Measurements from ENCODE around the gene ERG28. TPM values are rescaled to one million over a fixed set of nuclear protein-coding genes. Genes with fewer than 3 reads are reported as not detected.
A peak's percentile ranks its signal among the peaks of the same experiment; 100 is the strongest.

Gene ERG28
- total RNA-seq, 1 donor from 2014 or later, result 36.1 TPM

DNA sequence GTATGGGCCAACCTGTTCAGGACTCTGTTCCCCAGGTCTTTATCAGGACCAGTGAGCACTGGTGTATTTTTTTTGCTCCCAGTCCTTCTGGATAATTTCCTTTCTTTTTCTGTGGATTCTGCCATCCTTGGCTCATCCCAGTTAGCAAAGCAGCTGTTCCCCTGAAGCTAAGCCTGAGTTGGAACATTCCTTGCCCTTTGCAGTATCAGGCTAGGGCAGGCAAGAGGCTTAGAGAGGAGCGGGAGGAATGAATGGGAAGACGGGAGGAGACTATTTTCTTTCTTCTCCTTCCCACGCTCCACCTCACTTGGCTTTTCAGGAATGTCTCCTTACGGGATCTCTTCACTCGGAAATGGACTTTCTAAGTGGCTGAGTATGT, 29.2 kb downstream of the ERG28 start:
- TF ChIP-seq CTCF (IDR thresholded peaks at IDR 0.05), result no peak
- no peak overlapping the region for H3K27ac ChIP-seq
- H3K27me3 ChIP-seq, result no peaks in the 10 kb centered on the region
- DNase-seq, result no peak
- H3K4me3 ChIP-seq, result no peak overlapping the region
- no peaks in the 10 kb centered on the region for H3K4me1 ChIP-seq
- no peaks in the 10 kb centered on the region for H3K9me3 ChIP-seq
- intact Hi-C loops (cut with DNase I), result no loop called here
- peak; percentile 6 for ATAC-seq
- H3K36me3 ChIP-seq, result no peaks in the 10 kb centered on the region

- no peak overlapping the region for H3K27ac ChIP-seq
- DNase-seq (no peak), ATAC-seq (peak; percentile 19)
- TF ChIP-seq CTCF (IDR thresholded peaks at IDR 0.05), result no peak
- H3K36me3 ChIP-seq, result no peaks in the 10 kb centered on the region
- H3K9me3 ChIP-seq, result no peaks in the 10 kb centered on the region
- no peak overlapping the region for H3K4me3 ChIP-seq
- no peaks in the 10 kb centered on the region for H3K4me1 ChIP-seq
- intact Hi-C loops (cut with DNase I), result no loop called here
- no peaks in the 10 kb centered on the region for H3K27me3 ChIP-seq
These were observed 29.8 kb downstream of the ERG28 start for GRCh38 chr14:75630695-75631452.

DNA sequence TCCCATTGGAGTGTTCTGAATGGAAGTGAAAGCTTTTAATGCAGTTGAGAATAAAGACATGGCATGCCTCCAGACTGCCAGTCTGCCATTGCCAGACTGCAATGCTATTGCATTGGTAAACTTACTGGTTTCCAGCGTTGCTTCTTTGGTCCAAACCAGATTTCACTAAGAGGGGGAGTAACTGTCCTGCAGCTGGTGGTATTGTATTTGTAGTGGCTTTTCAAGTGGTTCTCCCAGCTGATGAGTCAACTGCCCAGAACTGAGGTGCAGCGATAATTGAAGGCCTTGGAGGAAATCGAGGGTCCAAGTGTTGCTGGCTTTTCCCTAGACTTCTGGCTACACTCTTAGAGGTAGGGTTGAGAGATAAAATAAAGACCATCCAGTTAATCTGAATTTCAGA, 31.9 kb downstream of the ERG28 start:
- DNase-seq (no peak), ATAC-seq (no peak)
- Histone ChIP-seq H3K4me1 (no peaks in the 10 kb centered on the region), H3K9me3 (no peaks in the 10 kb centered on the region), H3K27me3 (no peaks in the 10 kb centered on the region), H3K27ac (no peak overlapping the region), H3K4me3 (no peak overlapping the region), H3K36me3 (no peaks in the 10 kb centered on the region)
- intact Hi-C loops (cut with DNase I), result no loop called here
- no peak for TF ChIP-seq CTCF (IDR thresholded peaks at IDR 0.05)

- intact Hi-C loops (cut with DNase I), result no loop called here
- Histone ChIP-seq H3K27ac (no peak overlapping the region), H3K4me1 (no peaks in the 10 kb centered on the region), H3K4me3 (no peak overlapping the region), H3K27me3 (no peaks in the 10 kb centered on the region), H3K36me3 (no peaks in the 10 kb centered on the region), H3K9me3 (no peaks in the 10 kb centered on the region)
- ATAC-seq, result no peak
- no peak for DNase-seq
- no peak for TF ChIP-seq CTCF (IDR thresholded peaks at IDR 0.05)
These were observed 33.3 kb downstream of the ERG28 start for GRCh38 chr14:75627406-75627805.

DNA sequence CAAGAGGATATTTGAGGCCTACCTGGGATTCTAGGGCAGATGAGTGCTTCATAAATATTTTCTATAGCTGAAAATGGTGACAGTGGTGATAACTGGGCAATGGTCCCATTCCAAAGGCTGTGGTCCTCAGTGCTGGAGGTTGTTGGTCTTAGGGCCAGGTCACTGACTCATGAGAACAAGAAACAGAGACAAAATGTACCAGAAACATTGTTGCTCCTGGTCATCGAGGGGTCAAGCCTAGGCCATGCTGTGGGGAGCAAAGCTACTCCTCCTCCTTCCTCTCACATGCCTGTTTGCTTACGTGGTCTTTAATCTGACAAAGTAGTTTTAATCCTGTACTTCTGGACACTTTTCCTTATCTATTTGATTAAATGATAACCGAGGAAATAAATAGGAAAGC, 33.8 kb downstream of the ERG28 start:
- Histone ChIP-seq H3K27ac (no peak overlapping the region), H3K9me3 (no peaks in the 10 kb centered on the region), H3K4me3 (no peak overlapping the region), H3K4me1 (no peaks in the 10 kb centered on the region), H3K36me3 (no peaks in the 10 kb centered on the region), H3K27me3 (no peaks in the 10 kb centered on the region)
- intact Hi-C loops (cut with DNase I), result no loop called here
- no peak for DNase-seq
- ATAC-seq, result peak; percentile 82
- TF ChIP-seq CTCF (IDR thresholded peaks at IDR 0.05), result no peak

DNA sequence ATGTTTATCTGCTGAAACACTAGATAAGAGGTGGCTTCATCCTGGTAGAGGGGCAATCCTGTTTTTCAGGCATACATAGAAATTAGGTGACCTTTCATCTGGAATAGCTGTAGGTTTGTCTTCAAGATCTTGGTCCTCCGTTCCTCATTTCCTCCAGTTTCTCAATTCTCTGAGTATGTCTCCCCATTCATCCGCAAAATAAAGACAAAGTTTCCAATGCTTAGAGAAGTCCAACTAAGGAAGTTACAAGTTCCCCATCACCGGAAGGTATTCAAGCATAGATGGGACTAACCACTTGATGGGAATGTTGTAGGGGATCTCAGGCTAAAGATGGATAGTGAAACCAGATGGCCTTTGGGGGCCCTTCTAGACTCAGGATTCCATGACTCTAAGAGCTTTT, 34.3 kb downstream of the ERG28 start:
- H3K27ac ChIP-seq, result no peak overlapping the region

More for the DNA sequence above, 34.3 kb downstream of the ERG28 start:
- Histone ChIP-seq H3K9me3 (no peaks in the 10 kb centered on the region), H3K27me3 (no peaks in the 10 kb centered on the region), H3K4me1 (no peaks in the 10 kb centered on the region), H3K36me3 (no peaks in the 10 kb centered on the region), H3K4me3 (no peak overlapping the region)
- DNase-seq (no peak), ATAC-seq (peak; percentile 43)
- no peak for TF ChIP-seq CTCF (IDR thresholded peaks at IDR 0.05)
- intact Hi-C loops (cut with DNase I), result no loop called here

Measured in upper lobe of right lung (tissue), 1 donor.